Mucosa of rectum (tissue), 2 donors: ENCODE measurements around the gene DCX.

Experiments
- H3K27ac ChIP-seq, 2 donors: one replicate each; pipeline ENCODE4 v1.7.0; 2013; ENCODE audit warnings: inconsistent platforms in 2 of 2, low read depth in 2 of 2, low read length in 2 of 2
- H3K27me3 ChIP-seq, 2 donors: one replicate each; pipeline ENCODE4 v1.7.0; 2013; ENCODE audit warnings: low read length in 2 of 2; ENCODE audit not compliant: control insufficient read depth in 2 of 2, insufficient read depth in 2 of 2
- H3K36me3 ChIP-seq, 2 donors: one replicate each; pipeline ENCODE4 v1.7.0; 2013; ENCODE audit warnings: low read length in 2 of 2; ENCODE audit not compliant: control insufficient read depth in 2 of 2, insufficient read depth in 2 of 2
- H3K4me1 ChIP-seq, 2 donors: one replicate each; pipeline ENCODE4 v1.7.0; 2013; ENCODE audit warnings: low read length in 2 of 2, mild to moderate bottlenecking in 1 of 2; ENCODE audit not compliant: control insufficient read depth in 2 of 2, insufficient read depth in 2 of 2
- H3K4me3 ChIP-seq, 2 donors: one replicate each; pipeline ENCODE4 v1.7.0; 2013; ENCODE audit warnings: low read length in 2 of 2
- H3K9ac ChIP-seq, 2 donors: one replicate each; pipeline ENCODE4 v1.7.0; 2013; ENCODE audit warnings: low read length in 2 of 2, low read depth in 1 of 2, mild to moderate bottlenecking in 1 of 2
- H3K9me3 ChIP-seq, 2 donors: one replicate each; pipeline ENCODE4 v1.7.0; 2013; ENCODE audit warnings: low read length in 2 of 2; ENCODE audit not compliant: control insufficient read depth in 2 of 2
- donor health status: healthy.
- donor health status: Normal muscosa, but diverticular disease.

DCX gene

GRCh38 chrX:111329370-111329769 lies 82.6 kb downstream of the DCX start:
- no peaks in the 10 kb centered on the region for H3K4me1 ChIP-seq
- H3K36me3 ChIP-seq, result no peaks in the 10 kb centered on the region
- no peak overlapping the region for H3K4me3 ChIP-seq
- H3K9me3 ChIP-seq, result no peaks in the 10 kb centered on the region
- no peak overlapping the region for H3K27ac ChIP-seq
- H3K27me3 ChIP-seq, result peaks cover 0 to 7% of the 10 kb centered on the region in 2 donors
- no peak overlapping the region for H3K9ac ChIP-seq

- no peak overlapping the region for H3K9ac ChIP-seq
- H3K4me1 ChIP-seq, result no peaks in the 10 kb centered on the region
- H3K9me3 ChIP-seq, result no peaks in the 10 kb centered on the region
- H3K4me3 ChIP-seq, result no peak overlapping the region
- H3K36me3 ChIP-seq, result no peaks in the 10 kb centered on the region
- no peak overlapping the region for H3K27ac ChIP-seq
- peaks cover 0 to 7% of the 10 kb centered on the region in 2 donors for H3K27me3 ChIP-seq
Observed at GRCh38 chrX:111328858-111329257, 83.1 kb downstream of the DCX start.

DNA sequence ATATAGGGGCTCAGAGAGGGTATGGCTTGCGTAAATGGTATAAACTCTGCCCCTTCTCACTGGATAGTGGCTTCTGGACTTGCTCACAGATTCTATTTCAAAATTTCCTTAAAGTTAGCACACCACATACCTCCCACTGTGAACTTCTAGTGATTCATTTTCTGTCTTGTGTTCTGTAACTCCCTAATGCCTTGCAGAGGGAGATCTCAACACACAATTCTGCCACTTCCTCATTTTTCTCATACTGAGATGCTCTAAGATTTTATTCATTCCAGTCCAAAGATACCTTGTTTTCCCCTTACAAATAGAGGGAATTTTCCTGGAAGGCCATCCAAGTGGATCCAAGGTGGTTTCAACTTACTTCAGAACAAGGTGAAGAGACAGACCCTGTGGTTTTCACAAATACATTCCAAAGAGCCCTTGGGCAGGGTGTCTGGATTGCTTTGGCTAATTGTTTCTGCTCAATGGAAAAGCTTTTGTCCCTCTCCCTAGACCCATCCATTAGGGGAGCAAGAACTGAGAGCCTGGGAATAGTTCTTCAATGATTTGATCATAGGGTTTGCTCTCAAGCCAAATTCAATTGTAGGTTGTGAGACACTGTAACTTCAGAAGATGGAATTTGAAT lies 89.6 kb downstream of the DCX start:
- H3K27me3 ChIP-seq, result peaks cover 0 to 10% of the 10 kb centered on the region in 2 donors
- H3K4me3 ChIP-seq, result no peak overlapping the region
- H3K9me3 ChIP-seq, result no peaks in the 10 kb centered on the region
- H3K9ac ChIP-seq, result no peak overlapping the region
- H3K27ac ChIP-seq, result no peak overlapping the region
- no peaks in the 10 kb centered on the region for H3K4me1 ChIP-seq
- no peaks in the 10 kb centered on the region for H3K36me3 ChIP-seq

DNA sequence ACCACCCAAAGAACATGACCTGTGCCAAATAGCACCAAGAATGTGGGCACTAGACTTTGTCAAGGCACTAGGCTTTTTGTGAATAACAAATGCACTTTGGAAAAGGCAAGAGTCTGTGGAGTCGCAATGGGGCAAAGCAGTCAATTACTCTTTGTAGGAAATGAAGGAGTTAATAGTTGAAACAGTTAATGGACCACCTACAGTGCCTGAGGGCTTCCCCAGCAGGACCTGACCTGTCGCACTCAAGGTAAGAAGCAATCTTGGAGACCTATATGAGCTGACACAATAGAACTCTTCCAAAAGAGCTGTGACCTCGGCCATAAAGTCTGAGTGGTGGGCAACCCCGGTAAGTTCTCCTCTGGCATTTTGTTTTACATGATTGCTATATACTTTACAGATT lies 92.5 kb downstream of the DCX start:
- Histone ChIP-seq H3K9ac (no peak overlapping the region), H3K9me3 (no peaks in the 10 kb centered on the region), H3K27me3 (peaks cover 0 to 4% of the 10 kb centered on the region in 2 donors), H3K27ac (no peak overlapping the region), H3K4me1 (no peaks in the 10 kb centered on the region), H3K36me3 (no peaks in the 10 kb centered on the region), H3K4me3 (no peak overlapping the region)

DNA sequence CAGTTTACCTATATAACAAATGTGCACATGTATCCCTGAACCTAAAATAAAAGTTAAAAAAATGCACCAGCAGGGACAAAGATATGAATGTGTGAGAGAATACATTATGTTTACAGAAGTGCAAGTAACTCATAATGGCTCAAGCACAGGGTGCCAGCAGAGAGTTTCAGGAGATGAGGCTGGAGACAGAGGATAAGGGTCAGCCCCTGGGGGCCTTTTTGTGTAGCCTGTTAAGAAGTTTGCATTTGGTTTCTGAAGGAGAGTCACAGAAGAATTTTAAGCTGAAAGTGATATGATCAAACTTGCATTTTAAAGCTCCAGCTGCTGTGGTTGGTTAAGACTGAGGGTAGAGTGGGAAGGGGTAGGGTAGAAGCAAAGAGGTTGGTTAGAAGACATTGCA lies 93.1 kb downstream of the DCX start:
- no peaks in the 10 kb centered on the region for H3K4me1 ChIP-seq
- H3K9ac ChIP-seq, result no peak overlapping the region
- H3K36me3 ChIP-seq, result no peaks in the 10 kb centered on the region
- H3K27ac ChIP-seq, result no peak overlapping the region
- H3K4me3 ChIP-seq, result no peak overlapping the region
- peaks cover 0 to 4% of the 10 kb centered on the region in 2 donors for H3K27me3 ChIP-seq
- H3K9me3 ChIP-seq, result no peaks in the 10 kb centered on the region

- Histone ChIP-seq H3K27ac (no peak overlapping the region), H3K4me1 (no peaks in the 10 kb centered on the region), H3K27me3 (no peaks in the 10 kb centered on the region), H3K4me3 (no peak overlapping the region), H3K9ac (no peak overlapping the region), H3K36me3 (no peaks in the 10 kb centered on the region), H3K9me3 (peaks cover 0 to 2% of the 10 kb centered on the region in 2 donors)
Observed at GRCh38 chrX:111309083-111309482, 102.9 kb downstream of the DCX start.

DNA sequence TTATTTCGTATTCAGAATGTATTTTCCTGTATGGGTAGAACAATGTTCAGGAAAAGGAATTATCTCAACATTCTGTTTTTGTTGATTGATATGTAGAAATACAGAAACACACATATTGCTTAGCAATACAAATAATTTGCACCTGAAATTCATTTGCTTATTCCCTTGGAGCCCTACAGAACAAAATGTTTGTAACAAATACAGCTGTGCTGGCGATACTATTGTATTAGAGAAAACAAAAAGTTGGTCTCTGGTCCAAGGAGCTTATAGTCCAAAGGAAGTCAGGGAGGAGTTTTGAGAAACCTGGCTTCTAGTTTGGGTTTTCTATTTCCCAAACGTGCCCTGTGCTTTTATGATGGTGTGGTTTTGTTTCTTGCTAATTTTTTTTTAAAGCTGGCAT lies 104.0 kb downstream of the DCX start:
- no peaks in the 10 kb centered on the region for H3K27me3 ChIP-seq
- H3K27ac ChIP-seq, result no peak overlapping the region

DNA sequence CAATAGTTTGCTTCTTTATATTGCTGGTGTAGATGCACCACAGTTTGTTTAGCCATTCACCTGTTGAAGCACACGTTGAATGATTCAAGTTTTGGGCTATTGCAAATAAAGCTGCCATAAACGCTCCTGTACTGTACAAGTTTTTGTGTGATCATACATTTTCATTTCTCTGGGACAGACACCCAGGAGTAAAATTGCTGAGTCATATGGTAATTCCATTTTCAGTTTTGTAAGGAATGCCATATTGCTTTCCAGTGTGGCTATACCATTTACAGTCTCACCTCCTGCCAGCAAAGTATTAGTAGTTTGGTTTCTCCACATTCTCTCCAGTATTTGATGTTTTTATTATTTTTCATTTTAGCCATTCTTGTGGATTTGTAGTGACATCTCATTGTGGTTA lies 109.7 kb downstream of the DCX start:
- Histone ChIP-seq H3K27me3 (no peaks in the 10 kb centered on the region), H3K4me1 (no peaks in the 10 kb centered on the region), H3K27ac (no peak overlapping the region), H3K9me3 (no peaks in the 10 kb centered on the region), H3K4me3 (no peak overlapping the region), H3K9ac (no peak overlapping the region), H3K36me3 (no peaks in the 10 kb centered on the region)

More for the DNA sequence above, 104.0 kb downstream of the DCX start:
- Histone ChIP-seq H3K4me1 (no peaks in the 10 kb centered on the region), H3K9me3 (peaks cover 0 to 2% of the 10 kb centered on the region in 2 donors), H3K9ac (no peak overlapping the region), H3K36me3 (no peaks in the 10 kb centered on the region), H3K4me3 (no peak overlapping the region)

- H3K27me3 ChIP-seq, result peaks cover 0 to 5% of the 10 kb centered on the region in 2 donors
- H3K4me3 ChIP-seq, result no peak overlapping the region
- H3K36me3 ChIP-seq, result no peaks in the 10 kb centered on the region
- no peaks in the 10 kb centered on the region for H3K9me3 ChIP-seq
- H3K9ac ChIP-seq, result no peak overlapping the region
- no peak overlapping the region for H3K27ac ChIP-seq
- H3K4me1 ChIP-seq, result no peaks in the 10 kb centered on the region
Observed at GRCh38 chrX:111288841-111289240, 123.2 kb downstream of the DCX start.

DNA sequence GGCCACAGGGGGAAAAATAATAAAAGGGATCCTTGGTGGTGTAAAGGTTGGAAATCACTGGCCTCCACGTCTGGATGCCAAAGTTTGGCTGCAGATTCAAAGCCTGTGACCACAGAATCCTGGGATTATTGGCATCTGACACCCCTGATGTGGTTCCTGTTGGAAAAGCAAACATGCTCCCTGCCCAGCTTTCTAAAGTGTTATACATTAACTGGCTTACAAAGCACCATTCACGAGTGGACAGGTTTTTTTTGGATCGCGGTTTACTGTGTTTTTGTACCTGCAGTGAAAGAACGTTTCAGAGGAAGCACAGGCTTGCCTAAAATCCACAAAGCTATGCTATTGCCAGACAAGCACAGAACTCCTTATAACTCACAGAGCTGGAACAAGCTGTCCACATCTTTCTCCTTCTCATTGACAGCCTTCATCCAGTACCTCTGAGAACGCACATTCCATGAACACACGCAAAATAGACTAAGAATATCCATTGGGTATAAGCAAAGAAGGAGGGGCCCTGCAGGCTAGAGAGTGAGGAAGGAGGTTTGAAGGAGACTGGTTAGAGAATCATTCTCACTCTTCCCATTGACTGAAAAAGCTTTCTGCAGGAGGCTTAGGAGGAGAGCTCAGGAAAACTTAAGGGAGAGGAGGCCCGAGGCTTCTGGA lies 127.2 kb downstream of the DCX start:
- Histone ChIP-seq H3K9ac (no peak overlapping the region), H3K36me3 (no peaks in the 10 kb centered on the region), H3K27me3 (peaks cover 0 to 10% of the 10 kb centered on the region in 2 donors), H3K4me1 (no peaks in the 10 kb centered on the region), H3K27ac (no peak overlapping the region), H3K9me3 (no peaks in the 10 kb centered on the region), H3K4me3 (no peak overlapping the region)
